Measurements from ENCODE around the gene GALNS. TPM values are rescaled to one million over a fixed set of nuclear protein-coding genes. Genes with fewer than 3 reads are reported as not detected.

GALNS gene
- total RNA-seq, 1 experiment from 2014 or later, result 29.5 TPM

DNA sequence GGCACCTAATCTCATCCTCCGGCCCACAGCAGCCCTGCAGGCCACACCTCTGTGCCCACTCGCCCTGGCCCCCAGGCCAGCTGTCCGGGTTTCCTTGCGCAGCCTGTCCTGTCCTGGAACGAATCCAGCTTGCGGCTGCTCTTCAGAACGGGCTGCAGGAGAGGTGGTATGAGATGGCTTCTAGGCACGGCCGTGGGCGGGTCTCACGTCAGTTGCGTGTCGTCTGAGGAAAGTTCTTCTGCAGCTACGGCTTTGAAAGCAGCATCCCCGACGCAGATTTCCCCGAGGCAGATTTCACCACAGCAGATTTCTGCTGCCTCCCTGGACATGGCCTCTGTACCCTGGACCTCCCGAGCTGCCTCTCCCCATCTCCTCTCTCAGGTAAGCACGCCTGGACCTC lies 18.2 kb downstream of the GALNS start:
- Mint-ChIP-seq H3K9me3 (no peaks in the 10 kb centered on the region), H3K4me3 (no peak overlapping the region), H3K36me3 (peaks cover 6% of the 10 kb centered on the region), H3K4me1 (no peaks in the 10 kb centered on the region), H3K27ac (no peak overlapping the region), H3K27me3 (ENCODE audit: low read depth) (no peaks in the 10 kb centered on the region)
- ATAC-seq, result no peak
- no peak for TF ChIP-seq NFATC4 (CRISPR knock-in tag; IDR thresholded peaks at IDR 0.05)
- no peak for TF ChIP-seq CREB1 (CRISPR knock-in tag; IDR thresholded peaks at IDR 0.05)
- POLR2A ChIA-PET, result no interaction called here
- CTCF ChIA-PET, result interaction anchor here (1.0 to 2.2 kb wide), 3 partner anchors 19 to 101 kb away, joined by 4 to 8 read pairs (median 5); partner anchors contain the start of genes GALNS and TRAPPC2L
- no peak for DNase-seq (ENCODE audit: low spot score)

DNA sequence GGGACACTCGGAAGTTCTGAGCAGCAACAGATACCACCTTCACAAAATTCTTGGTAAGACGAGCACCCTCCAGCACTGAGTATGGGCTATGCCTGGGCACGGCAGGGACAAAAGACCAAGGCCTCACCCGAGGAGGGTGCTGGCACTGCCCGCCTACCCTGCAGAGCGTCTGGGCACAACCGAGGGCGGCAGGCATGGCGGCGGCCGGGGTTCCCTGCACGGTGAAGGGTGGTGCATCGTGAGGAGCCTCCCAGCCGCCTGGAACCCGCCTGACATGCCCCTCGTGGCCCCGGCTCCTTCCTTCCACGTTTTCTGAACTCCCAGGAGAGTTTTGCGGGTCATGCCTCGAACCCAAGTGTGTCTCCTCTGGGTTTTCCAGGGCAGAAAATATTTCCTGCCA lies 18.9 kb downstream of the GALNS start:
- ATAC-seq, result no peak
- Mint-ChIP-seq H3K36me3 (peaks cover 6% of the 10 kb centered on the region), H3K27ac (no peak overlapping the region), H3K4me1 (no peaks in the 10 kb centered on the region), H3K27me3 (ENCODE audit: low read depth) (no peaks in the 10 kb centered on the region), H3K4me3 (no peak overlapping the region), H3K9me3 (no peaks in the 10 kb centered on the region)
- CTCF ChIA-PET, result no interaction called here
- POLR2A ChIA-PET, result no interaction called here
- TF ChIP-seq, protein P1, sequence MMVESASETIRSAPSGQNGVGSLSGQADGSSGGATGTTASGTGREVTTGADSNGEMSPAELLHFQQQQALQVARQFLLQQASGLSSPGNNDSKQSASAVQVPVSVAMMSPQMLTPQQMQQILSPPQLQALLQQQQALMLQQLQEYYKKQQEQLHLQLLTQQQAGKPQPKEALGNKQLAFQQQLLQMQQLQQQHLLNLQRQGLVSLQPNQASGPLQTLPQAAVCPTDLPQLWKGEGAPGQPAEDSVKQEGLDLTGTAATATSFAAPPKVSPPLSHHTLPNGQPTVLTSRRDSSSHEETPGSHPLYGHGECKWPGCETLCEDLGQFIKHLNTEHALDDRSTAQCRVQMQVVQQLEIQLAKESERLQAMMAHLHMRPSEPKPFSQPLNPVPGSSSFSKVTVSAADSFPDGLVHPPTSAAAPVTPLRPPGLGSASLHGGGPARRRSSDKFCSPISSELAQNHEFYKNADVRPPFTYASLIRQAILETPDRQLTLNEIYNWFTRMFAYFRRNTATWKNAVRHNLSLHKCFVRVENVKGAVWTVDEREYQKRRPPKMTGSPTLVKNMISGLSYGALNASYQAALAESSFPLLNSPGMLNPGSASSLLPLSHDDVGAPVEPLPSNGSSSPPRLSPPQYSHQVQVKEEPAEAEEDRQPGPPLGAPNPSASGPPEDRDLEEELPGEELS (CRISPR knock-in tag; IDR thresholded peaks at IDR 0.05), result no peak
- TF ChIP-seq NR1H2 (CRISPR knock-in tag; IDR thresholded peaks at IDR 0.05), result no peak
- TF ChIP-seq, protein P2, sequence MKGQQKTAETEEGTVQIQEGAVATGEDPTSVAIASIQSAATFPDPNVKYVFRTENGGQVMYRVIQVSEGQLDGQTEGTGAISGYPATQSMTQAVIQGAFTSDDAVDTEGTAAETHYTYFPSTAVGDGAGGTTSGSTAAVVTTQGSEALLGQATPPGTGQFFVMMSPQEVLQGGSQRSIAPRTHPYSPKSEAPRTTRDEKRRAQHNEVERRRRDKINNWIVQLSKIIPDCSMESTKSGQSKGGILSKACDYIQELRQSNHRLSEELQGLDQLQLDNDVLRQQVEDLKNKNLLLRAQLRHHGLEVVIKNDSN (CRISPR knock-in tag; IDR thresholded peaks at IDR 0.05), result no peak
- no peak for TF ChIP-seq ZBTB21 (CRISPR knock-in tag; IDR thresholded peaks at IDR 0.05; ENCODE audit: borderline replicate concordance)
- no peak for TF ChIP-seq SMAD3 (CRISPR knock-in tag; IDR thresholded peaks at IDR 0.05; ENCODE audit: borderline replicate concordance)
- no peak for TF ChIP-seq IRF2 (CRISPR knock-in tag; IDR thresholded peaks at IDR 0.05; ENCODE audit: borderline replicate concordance, low read depth)
- no peak for TF ChIP-seq MXD4 (CRISPR knock-in tag; IDR thresholded peaks at IDR 0.05; ENCODE audit: borderline replicate concordance)
- TF ChIP-seq, protein P3, sequence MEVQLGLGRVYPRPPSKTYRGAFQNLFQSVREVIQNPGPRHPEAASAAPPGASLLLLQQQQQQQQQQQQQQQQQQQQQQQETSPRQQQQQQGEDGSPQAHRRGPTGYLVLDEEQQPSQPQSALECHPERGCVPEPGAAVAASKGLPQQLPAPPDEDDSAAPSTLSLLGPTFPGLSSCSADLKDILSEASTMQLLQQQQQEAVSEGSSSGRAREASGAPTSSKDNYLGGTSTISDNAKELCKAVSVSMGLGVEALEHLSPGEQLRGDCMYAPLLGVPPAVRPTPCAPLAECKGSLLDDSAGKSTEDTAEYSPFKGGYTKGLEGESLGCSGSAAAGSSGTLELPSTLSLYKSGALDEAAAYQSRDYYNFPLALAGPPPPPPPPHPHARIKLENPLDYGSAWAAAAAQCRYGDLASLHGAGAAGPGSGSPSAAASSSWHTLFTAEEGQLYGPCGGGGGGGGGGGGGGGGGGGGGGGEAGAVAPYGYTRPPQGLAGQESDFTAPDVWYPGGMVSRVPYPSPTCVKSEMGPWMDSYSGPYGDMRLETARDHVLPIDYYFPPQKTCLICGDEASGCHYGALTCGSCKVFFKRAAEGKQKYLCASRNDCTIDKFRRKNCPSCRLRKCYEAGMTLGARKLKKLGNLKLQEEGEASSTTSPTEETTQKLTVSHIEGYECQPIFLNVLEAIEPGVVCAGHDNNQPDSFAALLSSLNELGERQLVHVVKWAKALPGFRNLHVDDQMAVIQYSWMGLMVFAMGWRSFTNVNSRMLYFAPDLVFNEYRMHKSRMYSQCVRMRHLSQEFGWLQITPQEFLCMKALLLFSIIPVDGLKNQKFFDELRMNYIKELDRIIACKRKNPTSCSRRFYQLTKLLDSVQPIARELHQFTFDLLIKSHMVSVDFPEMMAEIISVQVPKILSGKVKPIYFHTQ (CRISPR knock-in tag; IDR thresholded peaks at IDR 0.05), result no peak
- TF ChIP-seq, protein P4, sequence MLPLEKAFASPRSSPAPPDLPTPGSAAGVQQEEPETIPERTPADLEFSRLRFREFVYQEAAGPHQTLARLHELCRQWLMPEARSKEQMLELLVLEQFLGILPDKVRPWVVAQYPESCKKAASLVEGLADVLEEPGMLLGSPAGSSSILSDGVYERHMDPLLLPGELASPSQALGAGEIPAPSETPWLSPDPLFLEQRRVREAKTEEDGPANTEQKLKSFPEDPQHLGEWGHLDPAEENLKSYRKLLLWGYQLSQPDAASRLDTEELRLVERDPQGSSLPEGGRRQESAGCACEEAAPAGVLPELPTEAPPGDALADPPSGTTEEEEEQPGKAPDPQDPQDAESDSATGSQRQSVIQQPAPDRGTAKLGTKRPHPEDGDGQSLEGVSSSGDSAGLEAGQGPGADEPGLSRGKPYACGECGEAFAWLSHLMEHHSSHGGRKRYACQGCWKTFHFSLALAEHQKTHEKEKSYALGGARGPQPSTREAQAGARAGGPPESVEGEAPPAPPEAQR (CRISPR knock-in tag; IDR thresholded peaks at IDR 0.05), result no peak
- TF ChIP-seq GRHL2 (CRISPR knock-in tag; IDR thresholded peaks at IDR 0.05; ENCODE audit: insufficient replicate concordance, severe bottlenecking), result no peak
- TF ChIP-seq, protein P5, sequence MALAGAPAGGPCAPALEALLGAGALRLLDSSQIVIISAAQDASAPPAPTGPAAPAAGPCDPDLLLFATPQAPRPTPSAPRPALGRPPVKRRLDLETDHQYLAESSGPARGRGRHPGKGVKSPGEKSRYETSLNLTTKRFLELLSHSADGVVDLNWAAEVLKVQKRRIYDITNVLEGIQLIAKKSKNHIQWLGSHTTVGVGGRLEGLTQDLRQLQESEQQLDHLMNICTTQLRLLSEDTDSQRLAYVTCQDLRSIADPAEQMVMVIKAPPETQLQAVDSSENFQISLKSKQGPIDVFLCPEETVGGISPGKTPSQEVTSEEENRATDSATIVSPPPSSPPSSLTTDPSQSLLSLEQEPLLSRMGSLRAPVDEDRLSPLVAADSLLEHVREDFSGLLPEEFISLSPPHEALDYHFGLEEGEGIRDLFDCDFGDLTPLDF (CRISPR knock-in tag; IDR thresholded peaks at IDR 0.05), result no peak
- TF ChIP-seq, protein P6, sequence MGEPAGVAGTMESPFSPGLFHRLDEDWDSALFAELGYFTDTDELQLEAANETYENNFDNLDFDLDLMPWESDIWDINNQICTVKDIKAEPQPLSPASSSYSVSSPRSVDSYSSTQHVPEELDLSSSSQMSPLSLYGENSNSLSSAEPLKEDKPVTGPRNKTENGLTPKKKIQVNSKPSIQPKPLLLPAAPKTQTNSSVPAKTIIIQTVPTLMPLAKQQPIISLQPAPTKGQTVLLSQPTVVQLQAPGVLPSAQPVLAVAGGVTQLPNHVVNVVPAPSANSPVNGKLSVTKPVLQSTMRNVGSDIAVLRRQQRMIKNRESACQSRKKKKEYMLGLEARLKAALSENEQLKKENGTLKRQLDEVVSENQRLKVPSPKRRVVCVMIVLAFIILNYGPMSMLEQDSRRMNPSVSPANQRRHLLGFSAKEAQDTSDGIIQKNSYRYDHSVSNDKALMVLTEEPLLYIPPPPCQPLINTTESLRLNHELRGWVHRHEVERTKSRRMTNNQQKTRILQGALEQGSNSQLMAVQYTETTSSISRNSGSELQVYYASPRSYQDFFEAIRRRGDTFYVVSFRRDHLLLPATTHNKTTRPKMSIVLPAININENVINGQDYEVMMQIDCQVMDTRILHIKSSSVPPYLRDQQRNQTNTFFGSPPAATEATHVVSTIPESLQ (CRISPR knock-in tag; IDR thresholded peaks at IDR 0.05), result no peak
- TF ChIP-seq, protein P7, sequence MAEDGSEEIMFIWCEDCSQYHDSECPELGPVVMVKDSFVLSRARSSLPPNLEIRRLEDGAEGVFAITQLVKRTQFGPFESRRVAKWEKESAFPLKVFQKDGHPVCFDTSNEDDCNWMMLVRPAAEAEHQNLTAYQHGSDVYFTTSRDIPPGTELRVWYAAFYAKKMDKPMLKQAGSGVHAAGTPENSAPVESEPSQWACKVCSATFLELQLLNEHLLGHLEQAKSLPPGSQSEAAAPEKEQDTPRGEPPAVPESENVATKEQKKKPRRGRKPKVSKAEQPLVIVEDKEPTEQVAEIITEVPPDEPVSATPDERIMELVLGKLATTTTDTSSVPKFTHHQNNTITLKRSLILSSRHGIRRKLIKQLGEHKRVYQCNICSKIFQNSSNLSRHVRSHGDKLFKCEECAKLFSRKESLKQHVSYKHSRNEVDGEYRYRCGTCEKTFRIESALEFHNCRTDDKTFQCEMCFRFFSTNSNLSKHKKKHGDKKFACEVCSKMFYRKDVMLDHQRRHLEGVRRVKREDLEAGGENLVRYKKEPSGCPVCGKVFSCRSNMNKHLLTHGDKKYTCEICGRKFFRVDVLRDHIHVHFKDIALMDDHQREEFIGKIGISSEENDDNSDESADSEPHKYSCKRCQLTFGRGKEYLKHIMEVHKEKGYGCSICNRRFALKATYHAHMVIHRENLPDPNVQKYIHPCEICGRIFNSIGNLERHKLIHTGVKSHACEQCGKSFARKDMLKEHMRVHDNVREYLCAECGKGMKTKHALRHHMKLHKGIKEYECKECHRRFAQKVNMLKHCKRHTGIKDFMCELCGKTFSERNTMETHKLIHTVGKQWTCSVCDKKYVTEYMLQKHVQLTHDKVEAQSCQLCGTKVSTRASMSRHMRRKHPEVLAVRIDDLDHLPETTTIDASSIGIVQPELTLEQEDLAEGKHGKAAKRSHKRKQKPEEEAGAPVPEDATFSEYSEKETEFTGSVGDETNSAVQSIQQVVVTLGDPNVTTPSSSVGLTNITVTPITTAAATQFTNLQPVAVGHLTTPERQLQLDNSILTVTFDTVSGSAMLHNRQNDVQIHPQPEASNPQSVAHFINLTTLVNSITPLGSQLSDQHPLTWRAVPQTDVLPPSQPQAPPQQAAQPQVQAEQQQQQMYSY (CRISPR knock-in tag; IDR thresholded peaks at IDR 0.05), result no peak
- no peak for DNase-seq (ENCODE audit: low spot score)
